DOHH2 (cell line): ENCODE measurements around the gene TOGARAM2.

Source experiments
- EZH2phosphoT487 ChIP-seq: fragments of 200-600 bp; sonication (generic); IDR thresholded peaks from 2 replicates; pipeline ENCODE4 v1.6.1; 2017; ENCODE audit warnings: borderline replicate concordance, mild to moderate bottlenecking, antibody characterized with exemption, low read length, moderate library complexity, mixed read lengths
- TF ChIP-seq, protein P1 (sequence below): fragments of 200-600 bp; sonication (generic); IDR thresholded peaks from one replicate; pipeline ENCODE4 v1.5.1; 2014; ENCODE audit warnings: antibody characterized with exemption, mild to moderate bottlenecking, low read depth, low read length; ENCODE audit not compliant: poor library complexity, severe bottlenecking

DNA sequence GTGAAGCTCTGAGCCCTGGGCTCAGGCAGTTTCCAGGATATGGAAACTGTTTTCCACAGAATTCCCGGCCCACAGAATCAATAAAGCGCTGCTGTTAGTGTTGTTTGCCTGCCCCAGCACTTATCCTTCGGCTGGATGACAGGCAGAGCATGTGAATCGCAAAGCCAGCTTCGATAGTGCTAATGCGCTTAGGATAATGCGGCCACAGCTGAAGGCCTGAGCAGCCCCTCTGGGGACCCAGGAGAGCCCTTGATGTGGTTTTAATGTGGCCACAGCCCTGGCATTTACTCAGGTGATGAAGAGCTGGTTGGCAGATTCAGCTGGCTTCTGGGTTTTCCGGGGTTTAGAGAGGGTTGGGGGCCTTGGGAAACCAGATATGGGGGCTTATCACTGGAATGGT, 69.5 kb downstream of the TOGARAM2 start:
- TF ChIP-seq, protein P1, sequence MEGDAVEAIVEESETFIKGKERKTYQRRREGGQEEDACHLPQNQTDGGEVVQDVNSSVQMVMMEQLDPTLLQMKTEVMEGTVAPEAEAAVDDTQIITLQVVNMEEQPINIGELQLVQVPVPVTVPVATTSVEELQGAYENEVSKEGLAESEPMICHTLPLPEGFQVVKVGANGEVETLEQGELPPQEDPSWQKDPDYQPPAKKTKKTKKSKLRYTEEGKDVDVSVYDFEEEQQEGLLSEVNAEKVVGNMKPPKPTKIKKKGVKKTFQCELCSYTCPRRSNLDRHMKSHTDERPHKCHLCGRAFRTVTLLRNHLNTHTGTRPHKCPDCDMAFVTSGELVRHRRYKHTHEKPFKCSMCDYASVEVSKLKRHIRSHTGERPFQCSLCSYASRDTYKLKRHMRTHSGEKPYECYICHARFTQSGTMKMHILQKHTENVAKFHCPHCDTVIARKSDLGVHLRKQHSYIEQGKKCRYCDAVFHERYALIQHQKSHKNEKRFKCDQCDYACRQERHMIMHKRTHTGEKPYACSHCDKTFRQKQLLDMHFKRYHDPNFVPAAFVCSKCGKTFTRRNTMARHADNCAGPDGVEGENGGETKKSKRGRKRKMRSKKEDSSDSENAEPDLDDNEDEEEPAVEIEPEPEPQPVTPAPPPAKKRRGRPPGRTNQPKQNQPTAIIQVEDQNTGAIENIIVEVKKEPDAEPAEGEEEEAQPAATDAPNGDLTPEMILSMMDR: no peak
- TF ChIP-seq EZH2phosphoT487: no peak
